HG02763 (cell line): Measurements from ENCODE around the gene S100A4.
A peak's percentile ranks its signal among the peaks of the same experiment; 100 is the strongest.
"Not testable (repeated sequence)": the region's sequence is repeated elsewhere in the genome, so short reads cannot be mapped to it uniquely, and the experiment has no call there.

Experiments
- ATAC-seq: cut with Tn5 transposase; IDR thresholded peaks from one replicate; pipeline ENCODE4 v1.9.1; 2021; ENCODE audit warnings: mild to moderate bottlenecking, moderate library complexity; ENCODE audit not compliant: unreplicated experiment

S100A4 gene

GRCh38 chr1:153545067-153546055, at the start of gene S100A4:
TSS of gene S100A4 (minus strand) at chr1:153545806. CDS start at chr1:153544794, 1,012 bp downstream.
- ATAC-seq, result peak; percentile 58

- ATAC-seq, result no peak
These were observed 47.1 kb upstream of the S100A4 start for GRCh38 chr1:153592748-153593147.

GRCh38 chr1:153588482-153588881, 42.9 kb upstream of the S100A4 start:
- ATAC-seq, result no peak

GRCh38 chr1:153588033-153588432, 42.4 kb upstream of the S100A4 start:
- ATAC-seq, result not testable (repeated sequence)

GRCh38 chr1:153587314-153587713, 41.7 kb upstream of the S100A4 start:
- no peak for ATAC-seq

GRCh38 chr1:153586347-153586746, 40.7 kb upstream of the S100A4 start:
- ATAC-seq, result no peak

GRCh38 chr1:153585006-153585405, 39.4 kb upstream of the S100A4 start:
- ATAC-seq, result no peak

GRCh38 chr1:153583976-153584375, 38.4 kb upstream of the S100A4 start:
- ATAC-seq, result no peak

- not testable (repeated sequence) for ATAC-seq
These were observed 37.9 kb upstream of the S100A4 start for GRCh38 chr1:153583514-153583913.

GRCh38 chr1:153582836-153583235, 37.2 kb upstream of the S100A4 start:
- ATAC-seq, result not testable (repeated sequence)

- ATAC-seq, result no peak
These were observed 33.3 kb upstream of the S100A4 start for GRCh38 chr1:153578936-153579335.

GRCh38 chr1:153578490-153578889, 32.9 kb upstream of the S100A4 start:
- no peak for ATAC-seq

- ATAC-seq, result no peak
These were observed 32.0 kb upstream of the S100A4 start for GRCh38 chr1:153577624-153578051.

GRCh38 chr1:153577138-153577537, 31.5 kb upstream of the S100A4 start:
- no peak for ATAC-seq

GRCh38 chr1:153575497-153575896, 29.9 kb upstream of the S100A4 start:
- not testable (repeated sequence) for ATAC-seq

- ATAC-seq, result not testable (repeated sequence)
These were observed 29.5 kb upstream of the S100A4 start for GRCh38 chr1:153575081-153575491.

- ATAC-seq, result no peak
These were observed 27.7 kb upstream of the S100A4 start for GRCh38 chr1:153573351-153573750.

GRCh38 chr1:153572569-153573015, 27.0 kb upstream of the S100A4 start:
- ATAC-seq, result peak; percentile 58

GRCh38 chr1:153571706-153572105, 26.1 kb upstream of the S100A4 start:
- ATAC-seq, result no peak

GRCh38 chr1:153570874-153571273, 25.3 kb upstream of the S100A4 start:
- no peak for ATAC-seq

GRCh38 chr1:153569465-153569864, 23.9 kb upstream of the S100A4 start:
- no peak for ATAC-seq
